ENCODE results near the gene ACOT8.

DNA sequence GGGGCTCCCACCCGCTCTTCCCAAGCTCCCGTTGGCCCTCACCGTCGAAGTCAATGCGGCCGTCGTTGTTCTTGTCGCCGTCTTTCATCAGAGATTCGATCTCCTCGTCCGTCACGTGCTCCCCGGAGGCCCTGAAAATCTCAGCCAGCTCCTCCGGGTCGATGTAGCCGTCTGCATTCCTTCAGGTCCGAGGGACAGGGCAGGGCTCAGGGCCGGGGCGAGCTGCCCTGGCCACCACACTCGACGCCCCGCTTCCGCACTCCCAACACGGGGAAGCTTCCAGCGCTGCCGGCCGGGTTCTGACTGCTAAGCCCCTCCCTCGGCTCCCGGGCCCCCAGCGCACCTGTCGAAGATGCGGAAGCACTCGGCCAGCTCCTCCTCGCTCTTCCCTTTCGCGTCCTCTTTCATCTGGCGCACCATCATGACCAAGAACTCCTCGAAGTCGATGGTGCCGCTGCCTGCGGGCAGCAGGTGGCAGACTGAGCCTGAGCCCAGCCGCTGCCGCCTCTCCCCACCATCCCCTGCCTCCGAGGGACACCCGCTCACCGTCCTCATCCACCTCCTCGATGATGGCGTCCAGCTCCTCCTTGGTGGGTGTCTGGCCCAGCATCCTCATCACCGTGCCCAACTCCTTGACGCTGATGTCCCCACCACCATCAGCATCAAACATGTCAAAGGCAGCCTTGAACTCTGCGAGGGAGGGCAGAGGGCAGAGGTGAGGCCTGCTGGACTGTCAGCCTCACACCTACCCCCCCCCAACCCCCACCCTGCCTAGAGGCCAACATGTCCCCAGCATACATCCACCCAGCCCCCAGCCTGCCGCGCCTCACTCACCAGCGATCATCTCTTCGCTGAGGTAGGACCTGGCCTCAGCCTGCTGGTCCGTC is 33.0 kb downstream of the ACOT8 start:
- TF ChIP-seq POLR2AphosphoS5 (IDR thresholded peaks at IDR 0.05; ENCODE audit: low read depth, low read length) (no peak), SIN3A (IDR thresholded peaks at IDR 0.05; ENCODE audit: borderline replicate concordance, insufficient read depth, low read length) (no peak)

All from PFSK-1 (cell line).